Measurements from ENCODE around the gene IDNK.
A peak's percentile ranks its signal among the peaks of the same experiment; 100 is the strongest.
"Not testable (repeated sequence)": the region's sequence is repeated elsewhere in the genome, so short reads cannot be mapped to it uniquely, and the experiment has no call there.

Gene IDNK

GRCh38 chr9:83622939-83623678 is at the start of gene IDNK:
Gene IDNK (plus strand): TSS chr9:83623143. CDS start chr9:83623172, 29 bp downstream.
- peak; percentile 83 for DNase-seq

- DNase-seq = no peak
These were observed 48.5 kb upstream of the IDNK start for GRCh38 chr9:83574482-83574881.

DNA sequence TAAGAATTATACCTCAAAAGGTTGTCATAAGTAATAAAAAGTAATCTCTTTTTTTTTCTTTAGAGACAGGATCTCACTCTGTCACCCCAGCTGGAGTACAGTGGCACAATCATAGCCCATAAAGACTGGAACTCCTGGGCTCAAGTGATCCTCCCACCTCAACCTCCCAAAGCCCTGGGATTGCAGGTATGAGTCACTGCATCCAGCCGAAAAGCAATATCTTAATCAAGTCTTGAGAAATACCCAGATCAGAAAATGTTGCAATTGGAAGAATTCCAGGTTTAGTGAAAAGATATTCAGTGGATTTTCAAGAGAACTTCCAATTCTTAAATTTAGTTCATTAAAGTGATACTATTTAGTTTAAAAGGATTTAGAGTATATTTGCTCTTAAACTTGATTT is 40.9 kb upstream of the IDNK start:
- no peak for DNase-seq

DNA sequence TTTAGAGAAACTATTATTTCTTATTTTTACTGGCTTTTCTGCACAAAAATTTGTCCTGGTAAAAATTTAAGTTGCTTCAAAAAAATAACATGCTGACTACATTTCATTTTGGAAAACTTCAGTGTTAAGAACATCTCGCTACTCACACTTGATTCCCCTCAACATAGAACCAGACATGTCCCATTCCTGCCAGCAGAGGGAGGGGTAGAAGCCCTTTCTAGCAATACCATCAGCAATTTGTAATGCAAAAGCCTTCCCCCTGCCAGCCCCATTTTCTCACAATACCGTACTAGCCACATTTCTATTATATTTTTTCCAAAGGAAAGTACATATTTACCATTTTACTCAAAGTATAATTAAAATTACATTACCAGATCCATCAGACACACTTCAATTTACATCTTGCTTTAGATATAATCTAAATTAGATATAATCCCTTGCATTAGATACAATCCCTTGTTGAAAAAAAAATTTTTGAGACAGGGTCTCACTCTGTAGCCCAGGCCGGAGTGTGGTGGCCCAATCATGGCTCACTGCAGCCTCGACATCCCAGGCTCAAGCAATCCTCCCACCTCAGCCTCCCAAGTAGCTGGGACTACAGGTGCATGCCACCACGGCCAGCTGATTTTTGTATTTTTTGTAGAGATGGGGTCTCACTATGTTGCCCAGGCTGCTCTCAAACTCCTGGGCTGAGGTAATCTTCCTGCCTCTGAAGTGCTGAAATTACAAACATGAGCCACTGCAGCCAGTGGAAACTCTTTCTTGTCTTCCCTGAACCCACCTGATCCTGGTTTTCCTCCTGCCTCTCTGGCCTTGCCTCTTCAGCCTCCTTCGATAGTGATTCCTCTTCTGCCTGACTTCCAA is 39.6 kb upstream of the IDNK start:
- DNase-seq = peak; percentile 55

DNA sequence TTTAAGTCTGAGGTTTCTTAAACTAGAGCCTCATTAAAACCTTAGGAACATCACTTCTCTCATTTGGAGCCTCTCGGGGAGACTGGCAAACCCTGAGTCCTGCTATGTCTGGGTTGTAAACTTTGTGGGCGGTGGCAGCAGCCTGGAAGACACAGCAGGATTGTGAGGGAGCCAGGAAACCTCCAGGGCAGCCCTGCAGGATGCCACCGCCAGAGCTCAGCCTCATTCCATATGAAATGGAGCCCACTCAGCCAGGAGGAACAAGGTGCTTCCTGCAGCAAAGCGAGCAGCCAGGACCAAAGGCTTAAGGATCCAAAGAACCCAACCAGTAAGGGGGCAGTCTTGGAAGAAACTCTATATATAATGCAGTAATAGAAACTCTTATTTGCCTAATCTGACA is 37.9 kb upstream of the IDNK start:
- no peak for DNase-seq

DNA sequence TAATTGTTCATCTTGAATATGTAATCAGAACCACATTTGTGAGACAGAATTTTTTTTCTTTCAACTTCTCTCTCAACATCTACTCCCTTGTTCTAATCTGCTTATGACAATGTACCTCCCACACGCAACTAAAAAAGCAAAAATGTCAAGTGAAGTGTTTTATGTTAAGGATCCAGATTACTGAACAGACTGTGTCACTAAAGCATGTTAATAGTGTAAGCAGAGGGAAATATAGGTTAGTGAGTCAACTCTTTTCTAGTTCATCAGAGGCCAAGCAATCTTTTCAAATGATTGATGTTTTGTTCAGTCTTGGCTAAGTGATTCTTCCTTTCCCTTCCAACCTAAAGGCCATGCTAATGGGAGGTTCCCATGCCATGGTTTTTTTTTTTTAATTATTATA is 34.7 kb upstream of the IDNK start:
- no peak for DNase-seq

- peak; percentile 13 for DNase-seq
These were observed 25.9 kb upstream of the IDNK start for GRCh38 chr9:83596899-83597504.

DNA sequence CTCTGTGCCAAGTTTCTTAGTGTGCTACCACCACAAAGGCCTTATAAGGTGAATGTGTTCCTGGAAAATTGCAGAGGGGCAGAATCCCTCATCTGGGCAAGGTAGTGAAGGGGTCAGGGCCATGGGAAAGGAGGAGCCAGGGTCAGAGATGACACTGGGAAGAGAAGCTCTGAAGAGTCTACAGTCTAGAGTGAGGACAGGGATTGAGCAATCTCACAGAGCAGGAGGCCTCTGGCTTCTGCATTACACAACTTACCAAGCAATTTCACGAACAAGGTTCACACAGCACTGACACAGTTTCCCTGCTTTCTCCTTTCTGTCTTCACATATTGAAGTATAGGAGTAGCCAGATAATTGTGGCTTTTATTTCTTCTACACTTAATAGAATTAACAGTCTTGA is 24.5 kb upstream of the IDNK start:
- no peak for DNase-seq

- DNase-seq = no peak
These were observed 23.9 kb upstream of the IDNK start for GRCh38 chr9:83599071-83599470.

GRCh38 chr9:83601463-83601862 is 21.5 kb upstream of the IDNK start:
- DNase-seq = no peak

- DNase-seq = not testable (repeated sequence)
These were observed 15.3 kb upstream of the IDNK start for GRCh38 chr9:83607620-83608019.

DNA sequence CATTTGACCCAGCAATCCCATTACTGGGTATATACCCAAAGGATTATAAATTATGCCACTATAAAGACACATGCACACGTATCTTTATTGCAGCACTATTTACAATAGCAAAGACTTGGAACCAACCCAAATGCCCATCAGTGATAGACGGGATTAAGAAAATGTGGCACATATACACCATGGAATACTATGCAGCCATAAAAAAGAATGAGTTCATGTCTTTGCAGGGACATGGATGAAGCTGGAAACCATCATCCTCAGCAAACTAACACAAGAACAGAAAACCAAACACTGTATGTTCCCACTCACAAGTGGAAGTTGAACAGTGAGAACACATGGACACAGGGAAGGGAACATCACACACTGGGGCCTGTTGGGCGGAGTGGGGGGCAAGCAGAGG is 9.6 kb upstream of the IDNK start:
- DNase-seq = not testable (repeated sequence)

DNA sequence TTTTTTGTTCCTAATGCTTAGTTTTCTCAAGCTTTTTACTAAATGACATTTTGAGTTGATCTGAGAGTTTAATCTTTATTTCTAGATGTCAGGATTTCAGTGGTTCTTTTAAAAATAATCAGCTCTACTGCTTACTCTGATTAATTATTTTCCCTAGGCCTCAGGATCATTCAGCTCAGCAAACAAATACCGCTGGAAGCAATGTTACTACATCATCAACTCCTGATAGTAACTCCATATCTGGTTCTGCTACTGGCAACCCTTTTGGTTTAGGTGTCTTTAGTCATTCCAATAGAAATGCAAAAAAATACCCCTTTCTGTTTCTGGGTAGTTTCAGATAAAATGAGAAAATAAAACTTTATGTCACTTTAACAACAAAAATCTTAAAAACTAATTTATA is 5.6 kb upstream of the IDNK start:
- no peak for DNase-seq

DNA sequence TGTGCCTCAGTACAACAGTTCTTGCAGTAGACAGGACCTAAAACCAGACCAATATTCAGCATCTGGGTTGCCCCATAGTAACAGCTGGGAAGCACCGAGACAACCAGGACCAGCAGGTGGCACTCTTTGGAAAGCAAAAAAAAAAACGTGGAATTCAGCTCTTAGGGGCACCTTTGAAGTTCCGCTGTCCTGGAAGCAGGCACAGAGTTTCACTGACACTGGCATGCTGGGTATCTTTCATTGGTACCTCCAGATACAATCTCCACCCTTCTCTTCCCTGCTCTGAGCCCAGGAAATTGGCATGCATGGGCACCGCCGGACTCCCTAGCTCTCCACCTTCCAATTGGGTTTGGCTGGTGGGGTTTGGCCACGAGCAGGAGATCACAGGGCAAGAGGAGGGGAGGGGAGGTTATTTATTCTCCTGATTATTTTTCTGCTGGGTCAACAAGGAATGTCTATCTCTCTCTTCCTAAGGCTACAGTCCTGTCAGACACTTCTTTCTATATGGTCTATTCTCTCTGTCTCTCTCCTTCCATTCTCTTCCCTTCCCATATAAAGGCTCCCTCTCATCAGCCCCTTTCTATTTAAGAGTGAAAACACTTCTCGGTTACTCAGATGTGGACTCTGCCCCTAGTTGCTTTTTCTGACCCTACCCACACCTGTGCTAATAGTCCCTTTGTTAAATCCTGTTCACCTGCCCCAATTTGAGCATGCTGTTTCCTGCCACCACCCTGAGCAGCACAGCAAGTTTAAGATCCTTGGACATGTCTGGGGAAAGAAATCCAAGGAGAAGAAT is 1.9 kb upstream of the IDNK start:
- peak; percentile 60 for DNase-seq

GRCh38 chr9:83622433-83622938 is 457 bp upstream of the IDNK start:
- DNase-seq = peak; percentile 61

DNA sequence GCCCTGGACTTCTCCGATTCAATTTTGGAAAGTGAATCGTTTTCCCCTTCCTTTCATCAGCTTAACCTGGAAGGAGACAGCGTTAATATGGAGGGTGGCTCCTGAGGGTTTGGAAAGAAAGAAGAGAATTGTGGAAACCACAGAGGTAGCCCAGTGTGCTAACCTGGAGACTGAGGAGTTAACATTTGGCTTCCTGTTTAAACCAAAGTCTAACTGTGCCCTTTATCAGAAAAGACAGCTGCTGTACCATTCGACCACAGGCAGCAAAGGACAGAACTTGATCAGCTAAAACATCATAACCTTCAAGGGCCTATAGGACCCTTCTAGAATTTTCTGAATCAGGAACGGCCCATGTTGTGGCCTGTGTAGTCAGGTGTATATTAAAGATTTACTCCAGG is 735 bp downstream of the IDNK start:
- peak; percentile 26 for DNase-seq

DNA sequence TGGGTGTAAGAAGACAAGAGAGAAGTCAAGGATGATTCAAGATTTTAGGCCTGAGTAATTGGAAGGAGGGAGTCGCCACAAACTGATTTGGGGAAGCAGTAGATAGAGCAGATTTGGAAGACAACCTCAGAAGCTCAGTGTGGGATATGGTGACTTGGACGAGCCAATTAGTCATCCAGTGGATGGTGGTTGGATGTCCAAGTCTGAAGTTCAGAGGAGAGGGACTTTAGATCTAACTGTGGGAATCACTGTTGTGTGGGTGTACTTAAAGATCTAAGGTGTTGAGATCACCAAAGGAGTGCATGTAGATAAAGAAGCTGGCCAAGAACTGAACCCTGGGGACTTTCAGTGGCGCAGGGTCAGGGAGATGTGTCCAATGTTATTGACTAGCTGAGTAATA is 2.2 kb downstream of the IDNK start:
- DNase-seq = no peak

GRCh38 chr9:83628540-83628939 is 5.6 kb downstream of the IDNK start:
- no peak for DNase-seq

- DNase-seq = no peak
These were observed 6.6 kb downstream of the IDNK start for GRCh38 chr9:83629433-83630104.

DNA sequence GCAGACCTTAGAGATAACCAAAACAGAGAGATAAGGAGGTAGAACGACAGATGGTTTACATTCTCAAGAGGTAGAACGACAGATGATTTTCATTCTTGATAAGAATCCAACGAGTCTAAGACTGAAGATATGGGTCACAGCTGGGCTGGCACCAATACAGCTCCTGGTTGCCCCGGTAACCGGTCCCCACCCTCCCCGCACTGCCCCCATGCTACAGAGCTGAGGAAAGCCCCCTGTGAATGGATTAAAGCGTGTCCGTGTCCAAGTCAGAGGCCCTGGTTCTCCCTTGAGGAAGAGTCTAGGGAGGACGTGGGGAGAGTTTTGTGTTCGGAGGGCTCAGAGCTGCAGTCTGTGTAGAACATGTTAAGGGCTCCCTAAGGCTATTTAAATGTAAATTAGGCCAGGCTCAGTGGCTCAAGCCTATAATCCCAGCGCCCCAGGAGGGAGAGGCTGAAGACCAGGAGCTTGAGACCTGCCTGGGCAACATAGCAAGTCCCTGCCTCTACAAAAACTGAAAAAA is 8.1 kb downstream of the IDNK start:
- DNase-seq = peak; percentile 85

GRCh38 chr9:83633255-83633654 is 10.3 kb downstream of the IDNK start:
- DNase-seq = no peak

- DNase-seq = no peak
These were observed 10.7 kb downstream of the IDNK start for GRCh38 chr9:83633676-83634075.
